ENCODE results near the gene ABI1.

The ABI1 gene

DNA sequence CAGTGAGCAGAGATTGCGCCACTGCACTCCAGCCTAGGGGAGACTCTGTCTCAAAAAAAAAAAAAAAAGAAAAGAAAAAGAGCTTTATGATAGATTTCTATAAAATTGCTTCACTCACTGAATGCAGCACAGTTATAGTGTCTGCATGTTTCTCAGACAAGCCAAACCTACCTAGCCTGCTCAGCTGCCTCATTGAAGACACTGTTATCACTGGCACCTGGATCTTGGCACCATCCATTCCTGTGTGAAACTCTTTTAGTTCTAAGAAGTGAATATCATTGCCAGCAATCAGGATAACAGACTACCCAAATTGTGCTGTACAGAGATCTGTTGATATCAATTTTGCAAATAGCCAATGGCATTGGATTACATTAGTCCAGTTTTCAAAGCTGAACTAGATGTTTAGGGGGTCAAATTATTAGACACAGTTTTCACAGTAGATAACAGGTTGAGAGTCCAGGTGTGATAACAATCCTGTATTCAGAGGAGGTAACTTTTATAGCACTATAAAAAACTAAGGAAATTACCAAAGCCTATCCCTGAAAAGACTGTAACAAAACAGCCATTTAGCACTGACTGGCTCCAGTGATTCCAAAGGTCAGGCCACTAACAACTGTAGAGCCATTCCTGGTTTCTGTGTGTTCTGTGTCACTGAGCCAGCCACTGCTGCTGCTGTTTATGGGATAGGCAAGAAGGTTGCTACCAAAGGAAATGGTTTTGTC is 146.2 kb downstream of the ABI1 start:
- DNase-seq (ENCODE audit: low spot score), result peak; percentile 8

GRCh38 chr10:26711324-26711723 is 149.4 kb downstream of the ABI1 start:
- no peak for DNase-seq (ENCODE audit: low spot score)

DNA sequence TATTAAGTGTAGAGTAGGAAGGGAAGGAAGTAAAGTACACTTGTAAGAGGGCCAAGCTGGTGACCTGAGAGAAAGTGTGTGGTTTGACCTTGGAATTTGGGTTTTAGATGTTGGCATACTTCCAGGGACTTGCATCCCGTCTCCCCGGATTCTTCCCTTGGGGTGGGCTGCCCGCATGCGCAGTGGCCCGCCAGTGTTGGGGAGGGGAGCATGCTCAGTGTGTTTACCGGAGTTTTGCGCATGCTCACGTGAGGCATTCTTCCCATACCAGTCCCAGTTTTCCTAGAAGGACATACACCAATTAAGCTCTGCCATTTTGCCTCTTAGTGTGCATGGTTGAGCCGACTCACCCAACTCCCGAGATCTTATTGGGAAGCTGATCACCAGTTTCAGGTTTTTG is 153.8 kb downstream of the ABI1 start:
- no peak for DNase-seq (ENCODE audit: low spot score)

GRCh38 chr10:26706206-26706605 is 154.6 kb downstream of the ABI1 start:
- DNase-seq (ENCODE audit: low spot score), result no peak

- DNase-seq (ENCODE audit: low spot score), result no peak
These were observed 156.8 kb downstream of the ABI1 start for GRCh38 chr10:26703974-26704373.

DNA sequence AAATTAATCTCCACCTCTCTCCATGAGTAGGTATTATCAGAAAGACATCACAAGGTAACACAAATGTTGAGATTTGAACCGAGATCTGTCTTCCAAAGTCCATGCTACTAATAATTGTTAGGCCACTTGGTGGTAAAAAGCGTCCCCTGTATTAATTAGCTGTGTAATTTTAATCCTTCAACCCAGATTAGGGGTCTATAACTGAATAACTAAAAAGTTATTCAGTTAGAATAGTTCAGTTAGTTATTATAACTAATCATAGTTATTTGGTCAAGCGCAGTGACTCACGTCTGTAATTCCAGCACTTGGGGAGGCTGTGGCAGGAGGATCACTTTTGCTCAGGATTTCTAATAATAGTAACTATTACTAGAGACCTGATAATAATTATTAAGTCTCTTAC is 157.7 kb downstream of the ABI1 start:
- DNase-seq (ENCODE audit: low spot score), result no peak

- no peak for DNase-seq (ENCODE audit: low spot score)
These were observed 159.7 kb downstream of the ABI1 start for GRCh38 chr10:26700884-26701630.

DNA sequence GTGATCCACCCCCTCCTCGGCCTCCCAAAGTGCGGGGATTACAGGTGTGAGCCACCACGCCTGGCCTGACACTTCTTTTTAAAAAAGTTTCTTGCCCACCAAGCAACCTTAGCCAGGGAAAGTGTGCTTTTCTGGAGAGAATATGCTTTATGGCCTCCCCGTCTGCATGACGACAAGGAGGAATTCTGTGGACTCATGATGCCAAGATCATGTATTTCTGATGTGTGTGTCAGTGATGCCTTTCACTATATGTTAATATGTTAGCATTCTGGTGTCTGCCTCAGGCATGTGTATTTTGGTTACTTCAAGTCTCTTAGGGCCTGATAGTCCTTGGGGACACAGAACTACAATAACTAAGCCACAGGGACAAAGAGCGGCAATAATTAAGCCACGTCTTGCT is 161.1 kb downstream of the ABI1 start:
- no peak for DNase-seq (ENCODE audit: low spot score)

DNA sequence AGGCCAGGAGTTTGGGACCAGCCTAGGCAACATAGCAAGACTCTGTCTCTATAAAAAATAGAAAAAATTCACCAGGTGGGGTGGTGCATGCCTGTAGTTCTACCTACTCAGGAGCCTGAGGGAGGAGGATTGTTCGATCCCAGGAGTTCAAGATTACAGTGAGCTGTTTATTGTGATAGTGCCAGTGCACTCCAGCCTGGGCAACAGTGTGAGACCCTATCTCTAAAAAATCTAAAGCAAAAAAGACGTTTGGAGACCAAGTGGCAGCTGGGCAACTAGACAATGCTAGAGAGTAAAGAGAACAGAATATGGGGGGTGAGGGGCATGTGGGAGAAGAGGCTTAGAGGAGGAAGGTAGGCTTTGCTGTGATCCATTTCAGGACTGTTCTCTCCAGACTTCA is 161.8 kb downstream of the ABI1 start:
- no peak for DNase-seq (ENCODE audit: low spot score)

DNA sequence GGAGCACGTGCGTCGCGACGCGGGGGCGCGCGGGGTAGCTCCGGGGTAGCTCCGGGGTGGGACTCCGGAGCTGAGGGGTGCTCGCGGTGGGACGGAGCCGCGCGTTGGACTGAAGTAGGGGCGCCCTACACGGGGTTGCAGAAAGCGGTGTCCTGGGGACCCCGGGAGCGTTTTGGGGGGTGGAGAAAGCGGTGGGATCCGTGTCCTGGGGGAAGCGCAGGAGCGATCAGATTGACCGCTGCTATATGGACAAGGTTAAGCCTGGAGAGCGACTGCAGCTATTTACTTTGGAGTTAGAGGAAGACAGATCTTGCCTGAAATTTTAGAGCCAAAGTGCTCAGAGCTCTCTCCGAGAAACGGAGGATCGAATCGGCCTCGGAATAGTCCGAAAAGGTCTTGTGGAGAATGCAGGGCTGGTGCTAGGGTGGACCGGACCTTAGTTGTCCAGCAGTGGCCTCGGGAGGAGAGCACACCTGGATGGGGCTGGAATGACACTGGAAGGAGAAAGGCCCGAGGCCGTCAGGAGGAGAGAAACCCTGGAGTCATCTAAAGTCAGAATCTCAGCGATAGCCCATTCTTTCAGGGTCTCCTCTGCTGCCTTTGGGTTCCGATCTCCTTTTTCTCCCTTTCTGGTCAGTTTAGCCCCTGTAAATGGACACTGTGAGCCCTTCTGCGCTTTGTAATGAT is 162.7 kb downstream of the ABI1 start:
- DNase-seq (ENCODE audit: low spot score), result no peak

- peak; percentile 51 for DNase-seq (ENCODE audit: low spot score)
These were observed 163.4 kb downstream of the ABI1 start, which contains the start of gene PDSS1 for GRCh38 chr10:26697163-26697921. Gene PDSS1 (plus strand): TSS chr10:26697701. CDS start chr10:26697712, 11 bp downstream.

DNA sequence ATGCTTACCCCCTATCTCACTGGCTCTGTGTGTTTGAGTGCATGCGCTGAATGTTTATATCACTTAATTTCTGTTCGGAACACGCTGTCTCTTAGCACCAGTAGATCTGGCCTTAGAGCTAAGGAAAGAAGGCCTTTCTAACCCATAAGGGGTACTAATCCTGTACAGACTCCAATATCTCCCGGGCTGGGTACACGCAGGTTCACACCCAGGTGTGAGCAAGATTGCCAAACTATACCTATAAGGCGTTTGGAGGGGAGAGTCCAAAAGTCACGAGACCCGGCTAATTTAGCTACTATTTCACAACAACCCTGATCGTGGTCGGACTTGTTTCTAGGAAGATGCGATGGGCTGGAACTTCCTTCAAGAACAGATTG is 164.0 kb downstream of the ABI1 start:
- DNase-seq (ENCODE audit: low spot score), result no peak
